ENCODE measurements around the gene CARS1. TPM values are rescaled to one million over a fixed set of nuclear protein-coding genes. Genes with fewer than 3 reads are reported as not detected.

Gene CARS1
- polyA plus RNA-seq, 1 of the 3 experiments (the other 2 are of a cell fraction), result 52.1 TPM

- Histone ChIP-seq H3K4me2 (peak overlapping the region; percentile 84), H3K79me2 (ENCODE audit: insufficient read depth) (peaks cover 86% of the 10 kb centered on the region), H4K20me1 (ENCODE audit: insufficient read depth) (peaks cover 73% of the 10 kb centered on the region), H3K27ac (ENCODE audit: low read depth in 2 of 2, low read length in 1 of 2) (no peak overlapping the region; a peak in 2 of 4 replicates), H3K4me3 (ENCODE audit: low read depth in 2 of 2, low read length in 1 of 2) (peak overlapping the region in 1 of 2 experiments; percentile 97; a peak in 1 of 4 replicates), H3K9ac (0 out of 2 replicates have a peak overlapping the region, but pooled peaks have one; percentile 93), H3K9me2 (no peaks in the 10 kb centered on the region), H3K9me3 (no peaks in the 10 kb centered on the region), H3K36me3 (replicated peaks in 1 of 2; ENCODE audit: control insufficient read depth in 1 of 2, insufficient read depth in 2 of 2, low read length in 1 of 2) (peaks cover 5 to 14% of the 10 kb centered on the region in 2 experiments), H3K4me1 (ENCODE audit: control insufficient read depth in 1 of 2, insufficient read depth in 2 of 2, low read depth in 1 of 2, low read length in 1 of 2) (peaks cover 9 to 26% of the 10 kb centered on the region in 2 experiments; a peak in 3 of 4 replicates), H2AFZ (ENCODE audit: low read depth) (no peak overlapping the region), H3K27me3 (ENCODE audit: insufficient read depth) (no peaks in the 10 kb centered on the region), H3F3A (replicated peaks; ENCODE audit: insufficient read depth) (peaks cover 5% of the 10 kb centered on the region)
- no peak for DNase-seq
- ChIA-PET POLR2A (no interaction called here), CTCF (interaction anchor here (0.5 to 2.3 kb wide), 4 partner anchors 8 to 26 kb away, joined by 3 to 13 read pairs (median 3); no protein-coding TSS in a partner anchor)
- 80% methylated on average over 11 of the region's 11 CpGs for WGBS (ENCODE audit: low lambda C conversion rate)
- TF ChIP-seq SIN3A (IDR thresholded peaks at IDR 0.05; ENCODE audit: borderline replicate concordance, low read depth, low read length) (no peak), RAD21 (IDR thresholded peaks at IDR 0.05; ENCODE audit: low read length) (no peak), MEF2A (IDR thresholded peaks at IDR 0.05; ENCODE audit: borderline replicate concordance, low read depth) (no peak), REST (IDR thresholded peaks at IDR 0.05; ENCODE audit: low read depth, low read length) (no peak), ELF1 (IDR thresholded peaks at IDR 0.05) (no peak), FOXJ3 (CRISPR knock-in tag; IDR thresholded peaks at IDR 0.05) (no peak), JUND (IDR thresholded peaks at IDR 0.05) (no peak), NRF1 (IDR thresholded peaks at IDR 0.05; ENCODE audit: low read depth, low read length) (no peak), GATA2 (CRISPR knock-in tag; IDR thresholded peaks at IDR 0.05) (no peak), RCOR1 (IDR thresholded peaks at IDR 0.05; ENCODE audit: low read length) (no peak), EP300 (IDR thresholded peaks at IDR 0.05; ENCODE audit: borderline replicate concordance in 1 of 2, low read depth in 1 of 2, low read length in 1 of 2) (no peak), MAX (IDR thresholded peaks at IDR 0.05; ENCODE audit: low read depth) (no peak), RFX5 (IDR thresholded peaks at IDR 0.05; ENCODE audit: low read length) (no peak), GABPA (IDR thresholded peaks at IDR 0.05; ENCODE audit: low read depth) (no peak), ZBTB33 (IDR thresholded peaks at IDR 0.05; ENCODE audit: borderline replicate concordance, low read depth) (no peak), POLR2AphosphoS5 (IDR thresholded peaks at IDR 0.05; ENCODE audit: low read depth, low read length) (no peak), TCF12 (IDR thresholded peaks at IDR 0.05) (no peak), USF1 (IDR thresholded peaks at IDR 0.05; ENCODE audit: borderline replicate concordance, low read depth) (no peak), TEAD4 (IDR thresholded peaks at IDR 0.05; ENCODE audit: borderline replicate concordance, insufficient read depth) (no peak), PBX3 (IDR thresholded peaks at IDR 0.05) (no peak)
These were observed 69.1 kb downstream of the CARS1 start for GRCh38 chr11:2987881-2988861.
